ENCODE results near the gene ABCC1. TPM values are rescaled to one million over a fixed set of nuclear protein-coding genes. Genes with fewer than 3 reads are reported as not detected.
"Not testable (repeated sequence)": the region's sequence is repeated elsewhere in the genome, so short reads cannot be mapped to it uniquely, and the experiment has no call there.

Gene ABCC1
- total and polyA plus RNA-seq, 2 experiments from 2014 or later, result 7.0 to 9.3 TPM

GRCh38 chr16:16150878-16151152, 201.4 kb downstream of the ABCC1 start:
- Histone ChIP-seq H3K4me2 (no peak overlapping the region), H2AFZ (no peak overlapping the region), H3K79me2 (no peaks in the 10 kb centered on the region), H3K27ac (no peak overlapping the region), H3K4me1 (ENCODE audit: insufficient read depth) (no peaks in the 10 kb centered on the region), H4K20me1 (ENCODE audit: insufficient read depth, poor library complexity, severe bottlenecking) (no peaks in the 10 kb centered on the region), H3K9me3 (ENCODE audit: low read depth) (no peaks in the 10 kb centered on the region), H3K36me3 (replicated peaks; ENCODE audit: insufficient read depth, low read depth) (no peaks in the 10 kb centered on the region), H3K4me3 (no peak overlapping the region), H3K9me2 (replicated peaks; ENCODE audit: insufficient read depth) (no peaks in the 10 kb centered on the region), H3K27me3 (no peaks in the 10 kb centered on the region)
- DNase-seq (ENCODE audit: low spot score), result no peak
- WGBS (ENCODE audit: low lambda C conversion rate, missing lambda C conversion rate), result 100% methylated on average over 4 of the region's 4 CpGs
- no peak for TF ChIP-seq CTCF (IDR thresholded peaks at IDR 0.05; ENCODE audit: poor library complexity)
- no peak for TF ChIP-seq EZH2 (IDR thresholded peaks at IDR 0.05; ENCODE audit: borderline replicate concordance)
- TF ChIP-seq EZH2phosphoT487 (IDR thresholded peaks at IDR 0.05; ENCODE audit: low read depth, severe bottlenecking, unreplicated experiment), result no peak

GRCh38 chr16:16151315-16151714, 201.9 kb downstream of the ABCC1 start:
- H4K20me1 ChIP-seq (ENCODE audit: insufficient read depth, poor library complexity, severe bottlenecking), result no peaks in the 10 kb centered on the region
- TF ChIP-seq CTCF (IDR thresholded peaks at IDR 0.05; ENCODE audit: poor library complexity), result no peak
- TF ChIP-seq EZH2phosphoT487 (IDR thresholded peaks at IDR 0.05; ENCODE audit: low read depth, severe bottlenecking, unreplicated experiment), result no peak
- TF ChIP-seq EZH2 (IDR thresholded peaks at IDR 0.05; ENCODE audit: borderline replicate concordance), result no peak
- WGBS (ENCODE audit: low lambda C conversion rate, missing lambda C conversion rate), result 98% methylated on average over 8 of the region's 8 CpGs
- H2AFZ ChIP-seq, result no peak overlapping the region
- no peak overlapping the region for H3K27ac ChIP-seq
- H3K36me3 ChIP-seq (replicated peaks; ENCODE audit: insufficient read depth, low read depth), result no peaks in the 10 kb centered on the region
- no peak overlapping the region for H3K4me3 ChIP-seq
- no peaks in the 10 kb centered on the region for H3K4me1 ChIP-seq (ENCODE audit: insufficient read depth)
- no peaks in the 10 kb centered on the region for H3K79me2 ChIP-seq
- no peak overlapping the region for H3K4me2 ChIP-seq
- no peaks in the 10 kb centered on the region for H3K27me3 ChIP-seq
- H3K9me2 ChIP-seq (replicated peaks; ENCODE audit: insufficient read depth), result no peaks in the 10 kb centered on the region
- no peaks in the 10 kb centered on the region for H3K9me3 ChIP-seq (ENCODE audit: low read depth)
- no peak for DNase-seq (ENCODE audit: low spot score)

- H3K4me3 ChIP-seq; H2AFZ ChIP-seq; H3K4me1 ChIP-seq (ENCODE audit: insufficient read depth); DNase-seq (ENCODE audit: low spot score); H3K4me2 ChIP-seq; H3K36me3 ChIP-seq (replicated peaks; ENCODE audit: insufficient read depth, low read depth); H3K9me3 ChIP-seq (ENCODE audit: low read depth); H4K20me1 ChIP-seq (ENCODE audit: insufficient read depth, poor library complexity, severe bottlenecking); H3K79me2 ChIP-seq; H3K9me2 ChIP-seq (replicated peaks; ENCODE audit: insufficient read depth); H3K27ac ChIP-seq; H3K27me3 ChIP-seq: not testable (repeated sequence)
- WGBS (ENCODE audit: low lambda C conversion rate, missing lambda C conversion rate), result 96% methylated on average over 12 of the region's 12 CpGs
Observed at GRCh38 chr16:16153000-16153399, 203.6 kb downstream of the ABCC1 start.

- Histone ChIP-seq H3K9me2 (replicated peaks; ENCODE audit: insufficient read depth) (no peaks in the 10 kb centered on the region), H3K9me3 (ENCODE audit: low read depth) (no peaks in the 10 kb centered on the region), H3K27me3 (no peaks in the 10 kb centered on the region), H3K4me2 (no peak overlapping the region), H3K27ac (no peak overlapping the region), H3K79me2 (no peaks in the 10 kb centered on the region), H4K20me1 (ENCODE audit: insufficient read depth, poor library complexity, severe bottlenecking) (no peaks in the 10 kb centered on the region), H3K36me3 (replicated peaks; ENCODE audit: insufficient read depth, low read depth) (peaks cover 6% of the 10 kb centered on the region), H2AFZ (no peak overlapping the region), H3K4me1 (ENCODE audit: insufficient read depth) (no peaks in the 10 kb centered on the region), H3K4me3 (no peak overlapping the region)
- 87% methylated on average over 15 of the region's 18 CpGs for WGBS (ENCODE audit: low lambda C conversion rate, missing lambda C conversion rate)
- TF ChIP-seq EZH2 (IDR thresholded peaks at IDR 0.05; ENCODE audit: borderline replicate concordance) (no peak), EZH2phosphoT487 (IDR thresholded peaks at IDR 0.05; ENCODE audit: low read depth, severe bottlenecking, unreplicated experiment) (no peak), CTCF (IDR thresholded peaks at IDR 0.05; ENCODE audit: poor library complexity) (no peak)
- no peak for DNase-seq (ENCODE audit: low spot score)
Observed at GRCh38 chr16:16154281-16154951, 205.0 kb downstream of the ABCC1 start.
